HepG2 (cell line): ENCODE data around the gene NCOA5. TPM values are rescaled to one million over a fixed set of nuclear protein-coding genes. Genes with fewer than 3 reads are reported as not detected.

Experiments
- ATF4 ChIP-seq, 2 experiments: fragments of 450-650 bp in 1 of 2; sonication (generic) in 1 of 2; formaldehyde crosslinking; IDR thresholded peaks; 2 replicates each; pipeline versions ENCODE4 v1.5.0 to v1.8.0; 2020 to 2022; ENCODE audit warnings: mild to moderate bottlenecking in 1 of 2, missing genetic modification reagents in 1 of 2
- CCAR2 ChIP-seq: fragments of 200-400 bp; formaldehyde crosslinking; optimal IDR thresholded peaks from 2 replicates; pipeline ENCODE3; 2018; ENCODE audit warnings: low read depth, mild to moderate bottlenecking, low read length, moderate library complexity
- CEBPG ChIP-seq: IDR thresholded peaks from 2 replicates; pipeline ENCODE4 v1.6.1; 2016
- EZH2 ChIP-seq: conservative IDR thresholded peaks from 2 replicates; pipeline ENCODE4 v1.6.1; 2012; ENCODE audit warnings: mild to moderate bottlenecking, low read depth, low read length, moderate library complexity
- FOSL1 ChIP-seq: sonication (generic); formaldehyde crosslinking; IDR thresholded peaks from 2 replicates; pipeline ENCODE4 v1.9.0; 2021; ENCODE audit warnings: missing genetic modification reagents, borderline replicate concordance
- KAT7 ChIP-seq: IDR thresholded peaks from 2 replicates; pipeline ENCODE4 v1.6.1; 2018; ENCODE audit warnings: borderline replicate concordance, missing compliant biosample characterization
- KDM1A ChIP-seq: IDR thresholded peaks from 2 replicates; pipeline ENCODE4 v1.6.1; 2016; ENCODE audit warnings: missing compliant biosample characterization
- KLF16 ChIP-seq, 2 experiments: sonication (generic) in 1 of 2; formaldehyde crosslinking in 1 of 2; IDR thresholded peaks; 2 replicates each; pipeline versions ENCODE4 v1.6.1 to v1.8.0; 2016 to 2023; ENCODE audit warnings: missing genetic modification reagents in 2 of 2, missing compliant biosample characterization in 1 of 2
- MYNN ChIP-seq: sonication (generic); formaldehyde crosslinking; IDR thresholded peaks from 2 replicates; pipeline ENCODE4 v1.4.0; 2020; ENCODE audit warnings: mild to moderate bottlenecking, low read depth, missing genetic modification reagents
- POLR2AphosphoS5 ChIP-seq: IDR thresholded peaks from 2 replicates; pipeline ENCODE4 v1.6.1; 2012; ENCODE audit warnings: low read depth, low read length
- RNF2 ChIP-seq: fragments of 450-650 bp; conservative IDR thresholded peaks from 2 replicates; pipeline ENCODE4 v1.6.1; 2016; ENCODE audit warnings: low read depth
- SMAD3 ChIP-seq: sonication (generic); formaldehyde crosslinking; IDR thresholded peaks from 2 replicates; pipeline ENCODE4 v1.4.0; 2020; ENCODE audit warnings: missing genetic modification reagents
- TBP ChIP-seq: sonication (generic); formaldehyde crosslinking; IDR thresholded peaks from 2 replicates; pipeline ENCODE4 v1.5.0; 2020; ENCODE audit warnings: missing genetic modification reagents
- TRIM24 ChIP-seq: sonication (generic); formaldehyde crosslinking; IDR thresholded peaks from 2 replicates; pipeline ENCODE4 v1.8.0; 2022; ENCODE audit warnings: mild to moderate bottlenecking, missing genetic modification reagents
- WIZ ChIP-seq: sonication (generic); formaldehyde crosslinking; IDR thresholded peaks from 2 replicates; pipeline ENCODE4 v1.5.1; 2020; ENCODE audit warnings: mild to moderate bottlenecking, missing genetic modification reagents
- ZBTB46 ChIP-seq: sonication (generic); formaldehyde crosslinking; IDR thresholded peaks from 2 replicates; pipeline ENCODE4 v1.4.0; 2020; ENCODE audit warnings: mild to moderate bottlenecking, missing genetic modification reagents, borderline replicate concordance
- ZNF430 ChIP-seq: sonication (generic); formaldehyde crosslinking; IDR thresholded peaks from 2 replicates; pipeline ENCODE4 v1.9.0; 2021; ENCODE audit warnings: mild to moderate bottlenecking, missing genetic modification reagents
- ZNF549 ChIP-seq: sonication (generic); formaldehyde crosslinking; IDR thresholded peaks from 2 replicates; pipeline ENCODE4 v1.5.0; 2020; ENCODE audit warnings: missing genetic modification reagents
- ZNF614 ChIP-seq: IDR thresholded peaks from 2 replicates; pipeline ENCODE4 v1.6.1; 2018; ENCODE audit warnings: missing biosample characterization, missing genetic modification reagents, inconsistent platforms, borderline replicate concordance
- ZNF768 ChIP-seq: sonication (generic); formaldehyde crosslinking; IDR thresholded peaks from 2 replicates; pipeline ENCODE4 v1.4.0; 2020; ENCODE audit warnings: missing genetic modification reagents
- ZNF780A ChIP-seq: sonication (generic); formaldehyde crosslinking; IDR thresholded peaks from 2 replicates; pipeline ENCODE4 v1.8.0; 2022; ENCODE audit warnings: mild to moderate bottlenecking, missing genetic modification reagents, moderate library complexity
- ZSCAN31 ChIP-seq: sonication (generic); formaldehyde crosslinking; IDR thresholded peaks from 2 replicates; pipeline ENCODE4 v1.5.0; 2020; ENCODE audit warnings: low read depth, mild to moderate bottlenecking, missing genetic modification reagents
- polyA plus RNA-seq, 8 experiments: library from polyadenylated mRNA; depleted of rRNA in 3 of 8; stranded (reverse) in 7 of 8; unstranded in 1 of 8; fragments of >200 nt; fragmentation: Illumina TruSeq in 4 of 8; extraction: Trizol in 4 of 8; gene quantifications; 2 replicates each; pipeline versions ENCODE4 v1.2.1 to v1.2.3, GENCODE V29; 2011 to 2016; ENCODE audit warnings: low read depth in 4 of 8, missing spikeins in 1 of 8, mixed read lengths in 1 of 8; ENCODE audit not compliant: insufficient read depth in 1 of 8
- total RNA-seq, 5 experiments: library from RNA; depleted of rRNA; stranded (reverse); fragments of >200 nt; fragmentation: Illumina TruSeq; extraction: Trizol; gene quantifications; 2 replicates each; pipeline ENCODE4 v1.2.3, GENCODE V29; 2016; ENCODE audit warnings: low read depth in 1 of 5
- TF ChIP-seq, protein P1 (sequence below): sonication (generic); formaldehyde crosslinking; IDR thresholded peaks from 2 replicates; pipeline ENCODE4 v1.4.0; 2020; ENCODE audit warnings: mild to moderate bottlenecking, missing genetic modification reagents

NCOA5 gene
- total and polyA plus RNA-seq, 2 of the 13 experiments (the other 11 are each of a cell fraction or from before 2014, with no cell fraction given): 16.5 to 28.4 TPM

DNA sequence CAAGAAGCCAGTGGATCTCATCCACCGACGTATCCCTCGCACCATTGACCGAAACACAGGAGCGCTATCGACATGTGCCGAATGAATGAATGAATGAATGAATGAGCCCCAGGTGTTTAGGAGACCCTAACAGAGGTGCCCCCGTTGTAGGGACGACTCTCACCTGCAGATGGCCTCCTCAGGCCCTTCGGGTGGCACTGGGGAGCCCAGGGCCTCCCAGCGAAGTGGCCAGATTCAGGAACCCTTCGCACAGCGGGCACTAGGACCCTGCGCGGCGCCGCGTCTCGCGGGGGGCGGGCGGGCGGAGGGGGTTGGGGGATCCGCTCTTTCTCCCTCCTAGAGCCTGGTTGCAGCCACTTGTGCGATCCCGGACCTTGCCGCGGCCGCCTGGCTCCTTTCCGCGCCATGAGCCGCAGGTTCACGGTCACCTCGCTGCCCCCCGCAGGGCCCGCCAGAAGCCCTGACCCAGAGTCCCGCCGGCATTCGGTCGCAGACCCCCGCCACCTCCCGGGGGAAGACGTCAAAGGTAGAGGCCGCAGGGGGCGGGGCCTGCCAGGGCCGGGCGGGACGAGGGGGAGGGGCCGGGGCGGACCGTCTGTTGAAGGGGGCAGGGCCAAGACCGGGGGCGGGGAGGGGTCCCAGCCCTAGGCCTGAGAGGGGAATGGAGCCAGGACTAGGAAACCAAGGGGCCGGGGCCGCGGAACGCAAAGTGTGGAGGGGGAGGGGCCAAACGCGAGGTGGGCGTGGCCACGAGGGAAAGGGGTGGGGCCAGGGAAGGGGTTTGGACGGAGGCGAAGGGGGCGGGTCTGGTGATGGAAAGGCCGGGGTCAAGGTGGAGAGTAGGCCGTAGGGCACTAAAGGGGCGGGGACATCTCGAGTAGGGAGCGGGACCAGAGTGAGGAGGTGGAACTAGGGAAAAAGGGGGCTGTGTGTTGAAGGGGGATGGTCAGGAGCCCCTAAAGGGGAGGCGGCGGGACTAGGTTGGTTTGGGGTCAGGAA, 68.1 kb downstream of the NCOA5 start (continued):
- TF ChIP-seq ZNF430 (CRISPR knock-in tag) (no peak; the same call in 1 of the 2 replicates), RNF2 (no peak), CEBPG (CRISPR knock-in tag) (no peak; the same call in 1 of the 2 replicates), KDM1A (peak; percentile 57; the same call in 1 of the 2 replicates), KLF16 (CRISPR knock-in tag; IDR thresholded peaks at IDR 0.05) (peak in 1 of 2 experiments; percentile 73; a peak in 1 of 4 replicates), ZNF780A (CRISPR knock-in tag) (no peak), KAT7 (CRISPR knock-in tag) (no peak), POLR2AphosphoS5 (peak; percentile 45; the same call in 1 of the 2 replicates), ZNF768 (CRISPR knock-in tag) (peak; percentile 12; the same call in 1 of the 2 replicates), EZH2 (no peak), TRIM24 (no peak), MYNN (CRISPR knock-in tag) (no peak), FOSL1 (CRISPR knock-in tag) (no peak), ZNF549 (CRISPR knock-in tag) (no peak), ZSCAN31 (CRISPR knock-in tag) (no peak), TBP (CRISPR knock-in tag) (no peak), ZNF614 (CRISPR knock-in tag) (peak; percentile 14; the same call in 1 of the 2 replicates), ZBTB46 (CRISPR knock-in tag) (no peak), SMAD3 (CRISPR knock-in tag) (no peak), ATF4 (CRISPR knock-in tag; IDR thresholded peaks at IDR 0.05) (no peak), WIZ (0 out of 2 replicates have a peak, but pooled peaks have one; percentile 67), CCAR2 (no peak)
- TF ChIP-seq, protein P1, sequence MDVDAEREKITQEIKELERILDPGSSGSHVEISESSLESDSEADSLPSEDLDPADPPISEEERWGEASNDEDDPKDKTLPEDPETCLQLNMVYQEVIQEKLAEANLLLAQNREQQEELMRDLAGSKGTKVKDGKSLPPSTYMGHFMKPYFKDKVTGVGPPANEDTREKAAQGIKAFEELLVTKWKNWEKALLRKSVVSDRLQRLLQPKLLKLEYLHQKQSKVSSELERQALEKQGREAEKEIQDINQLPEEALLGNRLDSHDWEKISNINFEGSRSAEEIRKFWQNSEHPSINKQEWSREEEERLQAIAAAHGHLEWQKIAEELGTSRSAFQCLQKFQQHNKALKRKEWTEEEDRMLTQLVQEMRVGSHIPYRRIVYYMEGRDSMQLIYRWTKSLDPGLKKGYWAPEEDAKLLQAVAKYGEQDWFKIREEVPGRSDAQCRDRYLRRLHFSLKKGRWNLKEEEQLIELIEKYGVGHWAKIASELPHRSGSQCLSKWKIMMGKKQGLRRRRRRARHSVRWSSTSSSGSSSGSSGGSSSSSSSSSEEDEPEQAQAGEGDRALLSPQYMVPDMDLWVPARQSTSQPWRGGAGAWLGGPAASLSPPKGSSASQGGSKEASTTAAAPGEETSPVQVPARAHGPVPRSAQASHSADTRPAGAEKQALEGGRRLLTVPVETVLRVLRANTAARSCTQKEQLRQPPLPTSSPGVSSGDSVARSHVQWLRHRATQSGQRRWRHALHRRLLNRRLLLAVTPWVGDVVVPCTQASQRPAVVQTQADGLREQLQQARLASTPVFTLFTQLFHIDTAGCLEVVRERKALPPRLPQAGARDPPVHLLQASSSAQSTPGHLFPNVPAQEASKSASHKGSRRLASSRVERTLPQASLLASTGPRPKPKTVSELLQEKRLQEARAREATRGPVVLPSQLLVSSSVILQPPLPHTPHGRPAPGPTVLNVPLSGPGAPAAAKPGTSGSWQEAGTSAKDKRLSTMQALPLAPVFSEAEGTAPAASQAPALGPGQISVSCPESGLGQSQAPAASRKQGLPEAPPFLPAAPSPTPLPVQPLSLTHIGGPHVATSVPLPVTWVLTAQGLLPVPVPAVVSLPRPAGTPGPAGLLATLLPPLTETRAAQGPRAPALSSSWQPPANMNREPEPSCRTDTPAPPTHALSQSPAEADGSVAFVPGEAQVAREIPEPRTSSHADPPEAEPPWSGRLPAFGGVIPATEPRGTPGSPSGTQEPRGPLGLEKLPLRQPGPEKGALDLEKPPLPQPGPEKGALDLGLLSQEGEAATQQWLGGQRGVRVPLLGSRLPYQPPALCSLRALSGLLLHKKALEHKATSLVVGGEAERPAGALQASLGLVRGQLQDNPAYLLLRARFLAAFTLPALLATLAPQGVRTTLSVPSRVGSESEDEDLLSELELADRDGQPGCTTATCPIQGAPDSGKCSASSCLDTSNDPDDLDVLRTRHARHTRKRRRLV (CRISPR knock-in tag): no peak
